Measurements from ENCODE around the gene GATD1.

- TF ChIP-seq PBX3 (IDR thresholded peaks at IDR 0.05) (no peak), BHLHE40 (IDR thresholded peaks at IDR 0.05; ENCODE audit: low read depth, low read length) (no peak), CTCF (IDR thresholded peaks at IDR 0.05) (no peak), POLR2A (IDR thresholded peaks at IDR 0.05; ENCODE audit: low read length) (no peak), SMC3 (IDR thresholded peaks at IDR 0.05) (no peak), RNF2 (IDR thresholded peaks at IDR 0.05; ENCODE audit: borderline replicate concordance, low read depth) (no peak), POLR2AphosphoS2 (conservative IDR thresholded peaks at IDR 0.05; ENCODE audit: low read length) (no peak), SREBF2 (IDR thresholded peaks at IDR 0.05) (no peak), ELK1 (IDR thresholded peaks at IDR 0.05; ENCODE audit: low read depth, low read length) (no peak), TP53 (CRISPR knock-in tag; IDR thresholded peaks at IDR 0.05) (no peak), CHD2 (IDR thresholded peaks at IDR 0.05; ENCODE audit: low read length, partially characterized antibody) (no peak), RCOR1 (IDR thresholded peaks at IDR 0.05; ENCODE audit: low read depth, low read length) (no peak), NR3C1 (IDR thresholded peaks at IDR 0.05) (no peak)
Observed at GRCh38 chr11:802693-803466, 25.6 kb upstream of the GATD1 start.

Measured in A549 (cell line).